Measurements from ENCODE around the gene OR4K13. TPM values are rescaled to one million over a fixed set of nuclear protein-coding genes. Genes with fewer than 3 reads are reported as not detected.

OR4K13 gene
- total and polyA plus RNA-seq, 4 donors, result 0.06 TPM; not detected in 3

DNA sequence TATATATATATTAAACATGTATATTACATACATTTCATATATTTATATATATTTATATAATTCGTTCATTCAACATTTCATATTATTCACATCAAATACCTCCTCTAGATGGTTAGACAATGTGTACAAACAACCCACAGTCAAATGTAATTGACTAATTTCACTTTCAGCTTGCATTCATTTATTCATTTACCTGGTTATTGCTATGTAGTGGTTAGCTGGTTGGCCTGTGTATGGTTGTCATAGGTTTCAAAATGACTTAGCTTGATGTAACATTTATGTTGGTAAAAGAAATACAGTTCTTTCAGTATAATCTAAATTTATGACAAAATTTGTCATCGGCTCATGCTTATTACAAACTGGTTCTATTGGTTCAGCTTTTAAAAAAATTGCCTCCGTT lies 389 bp downstream of the OR4K13 start:
- ATAC-seq (ENCODE audit: insufficient read depth, low FRiP score), result no peak
- Histone ChIP-seq H3K9ac (ENCODE audit: insufficient read depth in 1 of 2, low read length in 2 of 2) (no peak overlapping the region), H3K27ac (ENCODE audit: low read depth in 1 of 2, low read length in 1 of 2) (no peak overlapping the region), H3K9me3 (ENCODE audit: control insufficient read depth in 4 of 4, insufficient read depth in 3 of 4, low read length in 3 of 4) (peaks cover 0 to 4% (median 0%) of the 10 kb centered on the region in 4 donors), H3K4me1 (ENCODE audit: control insufficient read depth in 5 of 5, insufficient read depth in 5 of 5, low read length in 5 of 5) (no peaks in the 10 kb centered on the region), H3K36me3 (ENCODE audit: control insufficient read depth in 4 of 4, insufficient read depth in 4 of 4, low read length in 4 of 4) (no peaks in the 10 kb centered on the region), H3K4me3 (no peak overlapping the region), H3K27me3 (ENCODE audit: control insufficient read depth in 3 of 3, insufficient read depth in 3 of 3, low read length in 2 of 3) (no peaks in the 10 kb centered on the region)
- 67 to 68% methylated on average over 3 of the region's 3 CpGs for WGBS, 2 donors
- TF ChIP-seq, protein P1, sequence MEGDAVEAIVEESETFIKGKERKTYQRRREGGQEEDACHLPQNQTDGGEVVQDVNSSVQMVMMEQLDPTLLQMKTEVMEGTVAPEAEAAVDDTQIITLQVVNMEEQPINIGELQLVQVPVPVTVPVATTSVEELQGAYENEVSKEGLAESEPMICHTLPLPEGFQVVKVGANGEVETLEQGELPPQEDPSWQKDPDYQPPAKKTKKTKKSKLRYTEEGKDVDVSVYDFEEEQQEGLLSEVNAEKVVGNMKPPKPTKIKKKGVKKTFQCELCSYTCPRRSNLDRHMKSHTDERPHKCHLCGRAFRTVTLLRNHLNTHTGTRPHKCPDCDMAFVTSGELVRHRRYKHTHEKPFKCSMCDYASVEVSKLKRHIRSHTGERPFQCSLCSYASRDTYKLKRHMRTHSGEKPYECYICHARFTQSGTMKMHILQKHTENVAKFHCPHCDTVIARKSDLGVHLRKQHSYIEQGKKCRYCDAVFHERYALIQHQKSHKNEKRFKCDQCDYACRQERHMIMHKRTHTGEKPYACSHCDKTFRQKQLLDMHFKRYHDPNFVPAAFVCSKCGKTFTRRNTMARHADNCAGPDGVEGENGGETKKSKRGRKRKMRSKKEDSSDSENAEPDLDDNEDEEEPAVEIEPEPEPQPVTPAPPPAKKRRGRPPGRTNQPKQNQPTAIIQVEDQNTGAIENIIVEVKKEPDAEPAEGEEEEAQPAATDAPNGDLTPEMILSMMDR (IDR thresholded peaks at IDR 0.05; ENCODE audit: control extremely low read depth, extremely low read depth), result no peak
- DNase-seq, result no peak

DNA sequence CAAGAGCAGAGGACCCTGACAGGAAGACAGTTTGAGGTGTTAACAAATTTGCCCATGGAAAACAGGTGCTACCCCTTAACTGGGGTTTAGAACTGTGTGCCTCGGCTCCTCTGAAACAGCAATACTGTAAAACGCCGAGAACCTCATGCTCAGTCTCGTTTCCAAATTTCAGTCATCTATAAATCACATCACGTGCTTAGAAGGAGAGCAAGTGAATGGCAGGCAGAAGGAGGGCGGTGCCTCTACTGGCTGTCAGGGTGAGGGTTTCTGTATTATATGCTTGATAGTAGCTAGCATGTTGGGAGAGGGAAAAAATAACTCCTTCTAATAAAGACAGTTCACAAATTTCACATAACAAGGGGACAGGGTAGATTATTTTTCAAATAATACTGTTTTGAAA lies 4.8 kb downstream of the OR4K13 start:
- no peak for DNase-seq
- Histone ChIP-seq H3K9me3 (ENCODE audit: control insufficient read depth in 4 of 4, insufficient read depth in 3 of 4, low read length in 3 of 4) (peaks cover 0 to 7% (median under 1%) of the 10 kb centered on the region in 4 donors), H3K4me1 (ENCODE audit: control insufficient read depth in 5 of 5, insufficient read depth in 5 of 5, low read length in 5 of 5) (no peaks in the 10 kb centered on the region), H3K27ac (ENCODE audit: low read depth in 1 of 2, low read length in 1 of 2) (no peak overlapping the region), H3K36me3 (ENCODE audit: control insufficient read depth in 4 of 4, insufficient read depth in 4 of 4, low read length in 4 of 4) (no peaks in the 10 kb centered on the region), H3K27me3 (ENCODE audit: control insufficient read depth in 3 of 3, insufficient read depth in 3 of 3, low read length in 2 of 3) (no peaks in the 10 kb centered on the region), H3K4me3 (no peak overlapping the region), H3K9ac (ENCODE audit: insufficient read depth in 1 of 2, low read length in 2 of 2) (no peak overlapping the region)
- WGBS, 2 donors, result 77 to 78% methylated on average over 6 of the region's 6 CpGs
- TF ChIP-seq, protein P1 (IDR thresholded peaks at IDR 0.05; ENCODE audit: control extremely low read depth, extremely low read depth), result no peak
- no peak for ATAC-seq (ENCODE audit: insufficient read depth, low FRiP score)

DNA sequence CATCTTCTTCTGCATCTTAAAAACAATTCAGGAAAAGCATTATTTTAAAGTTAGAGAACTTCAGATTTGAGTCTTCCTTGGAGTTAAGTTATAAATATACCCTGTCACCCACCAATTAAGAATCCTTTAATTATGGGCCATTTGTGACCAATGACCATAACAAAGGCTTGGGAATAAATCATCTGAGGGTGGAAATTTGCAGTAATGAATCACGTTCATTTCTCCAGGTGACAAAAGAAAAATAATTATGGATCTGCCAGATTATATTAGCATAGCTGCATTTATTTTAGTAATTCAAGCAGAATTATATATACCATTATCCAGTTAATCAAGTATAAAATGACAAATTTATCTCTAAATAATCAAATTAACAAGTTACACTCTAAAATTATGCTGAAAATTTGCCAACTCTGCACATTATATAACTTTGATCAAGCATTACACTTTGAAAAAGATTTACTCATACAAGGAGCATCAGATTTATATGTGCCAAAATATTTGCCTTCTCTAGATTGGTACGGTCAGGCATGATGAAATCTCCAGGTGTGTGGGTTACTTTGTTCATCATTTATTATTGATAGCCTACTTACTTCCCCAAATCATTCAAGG lies 16.5 kb downstream of the OR4K13 start, which contains the start of gene OR4K14:
Gene OR4K14, minus strand, starts transcription at position 51 of the 609 bp plus-strand sequence. CDS start 4,114 bp downstream, outside the sequence.
- Histone ChIP-seq H3K27me3 (ENCODE audit: control insufficient read depth in 3 of 3, insufficient read depth in 3 of 3, low read length in 2 of 3) (no peaks in the 10 kb centered on the region), H3K27ac (ENCODE audit: low read depth in 1 of 2, low read length in 1 of 2) (no peak within 1 kb of the TSS), H3K4me1 (ENCODE audit: control insufficient read depth in 5 of 5, insufficient read depth in 5 of 5, low read length in 5 of 5) (no peaks in the 10 kb centered on the region), H3K9ac (ENCODE audit: insufficient read depth in 1 of 2, low read length in 2 of 2) (no peak within 1 kb of the TSS), H3K36me3 (ENCODE audit: control insufficient read depth in 4 of 4, insufficient read depth in 4 of 4, low read length in 4 of 4) (no peaks in the 10 kb centered on the region), H3K4me3 (no peak within 1 kb of the TSS), H3K9me3 (ENCODE audit: control insufficient read depth in 4 of 4, insufficient read depth in 3 of 4, low read length in 3 of 4) (peaks cover 0 to 4% (median 2%) of the 10 kb centered on the region in 4 donors)
- DNase-seq (no peak), ATAC-seq (ENCODE audit: insufficient read depth, low FRiP score) (no peak)
- 73 to 84% methylated on average over 2 of the region's 2 CpGs for WGBS, 2 donors
- TF ChIP-seq, protein P1 (IDR thresholded peaks at IDR 0.05; ENCODE audit: control extremely low read depth, extremely low read depth), result no peak

DNA sequence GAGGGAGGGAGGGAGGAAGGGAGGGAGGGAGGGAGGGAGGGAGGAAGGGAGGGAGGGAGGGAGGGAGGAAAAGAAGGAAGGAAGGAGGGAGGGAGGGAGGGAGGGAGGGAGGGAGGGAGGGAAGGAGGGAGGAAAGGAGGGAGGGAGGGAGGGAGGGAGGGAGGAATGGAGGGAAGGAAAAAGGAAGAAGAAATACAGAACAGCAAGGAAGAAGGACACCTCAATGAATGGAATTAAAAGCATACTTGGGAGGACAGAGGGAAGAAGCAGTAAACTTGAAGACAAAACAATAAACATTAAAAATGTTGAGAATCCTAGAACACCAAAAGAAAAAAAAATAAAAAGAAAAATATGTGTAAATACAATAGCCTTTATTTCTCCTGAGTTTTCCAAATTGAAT lies 27.7 kb downstream of the OR4K13 start:
- Histone ChIP-seq H3K27me3 (ENCODE audit: control insufficient read depth in 3 of 3, insufficient read depth in 3 of 3, low read length in 2 of 3) (no peaks in the 10 kb centered on the region), H3K4me1 (ENCODE audit: control insufficient read depth in 5 of 5, insufficient read depth in 5 of 5, low read length in 5 of 5) (no peaks in the 10 kb centered on the region), H3K27ac (ENCODE audit: low read depth in 1 of 2, low read length in 1 of 2) (no peak overlapping the region), H3K36me3 (ENCODE audit: control insufficient read depth in 4 of 4, insufficient read depth in 4 of 4, low read length in 4 of 4) (no peaks in the 10 kb centered on the region), H3K4me3 (no peak overlapping the region), H3K9ac (ENCODE audit: insufficient read depth in 1 of 2, low read length in 2 of 2) (no peak overlapping the region), H3K9me3 (ENCODE audit: control insufficient read depth in 4 of 4, insufficient read depth in 3 of 4, low read length in 3 of 4) (peaks cover 0 to 3% (median 0%) of the 10 kb centered on the region in 4 donors)
- no peak for ATAC-seq (ENCODE audit: insufficient read depth, low FRiP score)
- DNase-seq, result no peak
- TF ChIP-seq, protein P1 (IDR thresholded peaks at IDR 0.05; ENCODE audit: control extremely low read depth, extremely low read depth), result no peak
